ENCODE measurements around the gene WASL.

GRCh38 chr7:123673137-123673732 is 75.6 kb downstream of the WASL start:
- TF ChIP-seq CTCF (conservative IDR thresholded peaks at IDR 0.05) (no peak), ZFX (IDR thresholded peaks at IDR 0.05) (no peak)
